ENCODE results near the gene PRKACG. TPM values are rescaled to one million over a fixed set of nuclear protein-coding genes. Genes with fewer than 3 reads are reported as not detected.

PRKACG gene
- total RNA-seq, 1 donor from 2014 or later: not detected

GRCh38 chr9:68983522-68984424 lies 30.1 kb downstream of the PRKACG start:
- DNase-seq (ENCODE audit: extremely low read depth, low read depth, low spot score): no peak

GRCh38 chr9:68983008-68983411 lies 30.9 kb downstream of the PRKACG start:
- no peak for DNase-seq (ENCODE audit: extremely low read depth, low read depth, low spot score)

- DNase-seq (ENCODE audit: extremely low read depth, low read depth, low spot score): no peak
Observed at GRCh38 chr9:68981789-68982188, 32.1 kb downstream of the PRKACG start.

GRCh38 chr9:68980341-68980914 lies 33.5 kb downstream of the PRKACG start:
- DNase-seq (ENCODE audit: extremely low read depth, low read depth, low spot score): no peak

GRCh38 chr9:68979538-68980314 lies 34.2 kb downstream of the PRKACG start:
- DNase-seq (ENCODE audit: extremely low read depth, low read depth, low spot score): no peak

GRCh38 chr9:68978501-68978900 lies 35.4 kb downstream of the PRKACG start:
- no peak for DNase-seq (ENCODE audit: extremely low read depth, low read depth, low spot score)

GRCh38 chr9:68978066-68978465 lies 35.8 kb downstream of the PRKACG start:
- no peak for DNase-seq (ENCODE audit: extremely low read depth, low read depth, low spot score)

GRCh38 chr9:68975365-68976043 lies 38.4 kb downstream of the PRKACG start:
- no peak for DNase-seq (ENCODE audit: extremely low read depth, low read depth, low spot score)

- no peak for DNase-seq (ENCODE audit: extremely low read depth, low read depth, low spot score)
Observed at GRCh38 chr9:68974901-68975300, 39.0 kb downstream of the PRKACG start.

- DNase-seq (ENCODE audit: extremely low read depth, low read depth, low spot score): no peak
Observed at GRCh38 chr9:68974431-68974830, 39.5 kb downstream of the PRKACG start.

GRCh38 chr9:68973619-68974018 lies 40.3 kb downstream of the PRKACG start:
- no peak for DNase-seq (ENCODE audit: extremely low read depth, low read depth, low spot score)

GRCh38 chr9:68970151-68970550 lies 43.8 kb downstream of the PRKACG start:
- no peak for DNase-seq (ENCODE audit: extremely low read depth, low read depth, low spot score)

- no peak for DNase-seq (ENCODE audit: extremely low read depth, low read depth, low spot score)
Observed at GRCh38 chr9:68969538-68969937, 44.4 kb downstream of the PRKACG start.

GRCh38 chr9:68967800-68968199 lies 46.1 kb downstream of the PRKACG start:
- no peak for DNase-seq (ENCODE audit: extremely low read depth, low read depth, low spot score)

GRCh38 chr9:68966496-68966944 lies 47.4 kb downstream of the PRKACG start:
- no peak for DNase-seq (ENCODE audit: extremely low read depth, low read depth, low spot score)

- DNase-seq (ENCODE audit: extremely low read depth, low read depth, low spot score): no peak
Observed at GRCh38 chr9:68964765-68965164, 49.1 kb downstream of the PRKACG start.

- no peak for DNase-seq (ENCODE audit: extremely low read depth, low read depth, low spot score)
Observed at GRCh38 chr9:68964102-68964541, 49.8 kb downstream of the PRKACG start.

- no peak for DNase-seq (ENCODE audit: extremely low read depth, low read depth, low spot score)
Observed at GRCh38 chr9:68963416-68963815, 50.5 kb downstream of the PRKACG start.

All from glomerular endothelial cell (primary cell).